IMR-90 (cell line): ENCODE results near the gene APPBP2. TPM values are rescaled to one million over a fixed set of nuclear protein-coding genes. Genes with fewer than 3 reads are reported as not detected.

Experiments
- ATAC-seq: fragments of 200-7000 bp; cut with Tn5 transposase; 2 replicates; pipeline ENCODE4 v1.9.1; 2020; ENCODE audit warnings: low read depth, mild to moderate bottlenecking, moderate library complexity
- BruUV-seq: library from RNA; stranded (reverse); fragments of 400-500 nt; replicated peaks from 2 replicates; lab custom pipeline; 2021; lab: Mats Ljungman, UMichigan
- CTCF ChIA-PET: fragments of 300-600 bp; formaldehyde crosslinking; extraction: SDS; loops from one replicate; lab custom pipeline; 2021; ENCODE audit warnings: antibody characterized with exemption; lab: Yijun Ruan, JAX
- POLR2A ChIA-PET: fragments of 300-600 bp; sonication (Branson Sonifier 250); formaldehyde crosslinking; loops from one replicate; lab custom pipeline; 2022; ENCODE audit warnings: antibody characterized with exemption; ENCODE audit not compliant: unreplicated experiment; lab: Charles Lee
- DNase-seq: peaks from one replicate; pipeline ENCODE4 v3.0.0; 2013
- H2AFZ ChIP-seq: replicated peaks from 2 replicates; pipeline ENCODE3; 2013; ENCODE audit warnings: low read length, mild to moderate bottlenecking; ENCODE audit not compliant: poor library complexity
- H2AK5ac ChIP-seq: 2 replicates; pipeline ENCODE4 v1.6.1; 2013; ENCODE audit warnings: low read depth, low read length, inconsistent platforms
- H2AK9ac ChIP-seq: replicated peaks from 2 replicates; pipeline ENCODE3; 2013; ENCODE audit warnings: mild to moderate bottlenecking, low read depth, low read length, moderate library complexity; ENCODE audit not compliant: poor library complexity
- H2BK120ac ChIP-seq: 2 replicates; pipeline ENCODE4 v1.6.1; 2013; ENCODE audit warnings: low read depth, low read length, inconsistent platforms
- H2BK15ac ChIP-seq: 3 replicates; pipeline ENCODE4 v1.6.1; 2013; ENCODE audit warnings: low read depth, low read length, inconsistent platforms
- H2BK20ac ChIP-seq: 2 replicates; pipeline ENCODE4 v1.6.1; 2013; ENCODE audit warnings: low read depth, mild to moderate bottlenecking, inconsistent platforms, low read length, moderate library complexity
- H2BK5ac ChIP-seq: 2 replicates; pipeline ENCODE4 v1.6.1; 2013; ENCODE audit warnings: mild to moderate bottlenecking, low read depth, low read length, inconsistent platforms; ENCODE audit not compliant: poor library complexity, severe bottlenecking
- H3K14ac ChIP-seq: replicated peaks from 2 replicates; pipeline ENCODE4 v1.6.1; 2013; ENCODE audit warnings: low read depth, low read length, inconsistent platforms
- H3K18ac ChIP-seq: 2 replicates; pipeline ENCODE4 v1.6.1; 2013; ENCODE audit warnings: low read depth, low read length, control low read depth
- H3K23ac ChIP-seq: 2 replicates; pipeline ENCODE4 v1.6.1; 2013; ENCODE audit warnings: low read depth, low read length, inconsistent platforms
- H3K27ac ChIP-seq: 2 replicates; pipeline ENCODE4 v1.5.1; 2013; ENCODE audit warnings: mild to moderate bottlenecking, control low read depth, low read length; ENCODE audit not compliant: insufficient read depth
- H3K27me3 ChIP-seq: 2 replicates; pipeline ENCODE4 v1.6.1; 2013; ENCODE audit warnings: low read length; ENCODE audit not compliant: control insufficient read depth, insufficient read depth
- H3K36me3 ChIP-seq: 2 replicates; pipeline ENCODE4 v1.6.1; 2013; ENCODE audit warnings: low read length, mixed read lengths; ENCODE audit not compliant: control insufficient read depth, insufficient read depth
- H3K4ac ChIP-seq: 2 replicates; pipeline ENCODE4 v1.6.1; 2013; ENCODE audit warnings: low read depth, low read length, inconsistent platforms
- H3K4me1 ChIP-seq: 2 replicates; pipeline ENCODE4 v1.6.1; 2013; ENCODE audit warnings: low read length, mixed read lengths; ENCODE audit not compliant: control insufficient read depth, insufficient read depth
- H3K4me2 ChIP-seq: 2 replicates; pipeline ENCODE4 v1.6.1; 2013; ENCODE audit warnings: low read depth, mild to moderate bottlenecking, control low read depth, low read length, moderate library complexity
- H3K4me3 ChIP-seq: 2 replicates; pipeline ENCODE4 v1.5.1; 2013; ENCODE audit warnings: low read depth, mild to moderate bottlenecking, control low read depth, low read length, moderate library complexity; ENCODE audit not compliant: insufficient read depth
- H3K56ac ChIP-seq: 2 replicates; pipeline ENCODE4 v1.6.1; 2013; ENCODE audit warnings: low read length, inconsistent platforms; ENCODE audit not compliant: insufficient read depth; ENCODE audit errors: extremely low read depth
- H3K79me1 ChIP-seq, 2 experiments: 2 replicates each; pipeline ENCODE4 v1.6.1; 2013; ENCODE audit warnings: low read length in 2 of 2, inconsistent platforms in 1 of 2, low read depth in 1 of 2
- H3K9ac ChIP-seq: 2 replicates; pipeline ENCODE4 v1.6.1; 2013; ENCODE audit warnings: low read depth, low read length, control low read depth
- H3K9me1 ChIP-seq: 2 replicates; pipeline ENCODE4 v1.6.1; 2013; ENCODE audit warnings: low read length, inconsistent platforms; ENCODE audit not compliant: insufficient read depth
- H3K9me3 ChIP-seq: 2 replicates; pipeline ENCODE4 v1.6.1; 2013; ENCODE audit warnings: low read length; ENCODE audit not compliant: control insufficient read depth, insufficient read depth
- H4K20me1 ChIP-seq: 2 replicates; pipeline ENCODE4 v1.6.1; 2013; ENCODE audit warnings: low read length, inconsistent platforms; ENCODE audit not compliant: insufficient read depth
- H4K5ac ChIP-seq: 2 replicates; pipeline ENCODE4 v1.6.1; 2013; ENCODE audit warnings: mild to moderate bottlenecking, low read depth, low read length, control low read depth
- H4K8ac ChIP-seq, 2 experiments: 2 replicates each; pipeline ENCODE4 v1.6.1; 2013; ENCODE audit warnings: low read depth in 2 of 2, low read length in 2 of 2, control low read depth in 1 of 2, inconsistent platforms in 1 of 2
- H4K91ac ChIP-seq: 2 replicates; pipeline ENCODE4 v1.6.1; 2013; ENCODE audit warnings: low read depth, low read length, inconsistent platforms; ENCODE audit not compliant: insufficient read depth
- BHLHE40 ChIP-seq: fragments of 150-350 bp; IDR thresholded peaks from 2 replicates; pipeline ENCODE4 v1.6.1; 2016; ENCODE audit warnings: mild to moderate bottlenecking, low read depth, low read length
- CEBPB ChIP-seq: IDR thresholded peaks from 2 replicates; pipeline ENCODE4 v1.6.1; 2012; ENCODE audit warnings: low read depth, low read length, improper control_type of control experiment
- CHD1 ChIP-seq: IDR thresholded peaks from 2 replicates; pipeline ENCODE4 v1.6.1; 2012; ENCODE audit warnings: low read depth, low read length, improper control_type of control experiment
- SMC3 ChIP-seq: fragments of 150-350 bp; IDR thresholded peaks from 2 replicates; pipeline ENCODE4 v1.6.1; 2016; ENCODE audit warnings: low read depth, mild to moderate bottlenecking, antibody characterized with exemption, low read length, moderate library complexity
- WGBS, 2 experiments: methylation state at CpG; one replicate each; pipeline versions ENCODE4 v1.1.5 to v1.1.7; 2013; ENCODE audit warnings: missing lambda C conversion rate in 2 of 2; ENCODE audit not compliant: insufficient read length in 1 of 2; ENCODE audit errors: extremely low coverage in 2 of 2; 5-methylcytosine and 5-hydroxymethylcytosine counted together
- dilution Hi-C: fragments of 300-500 bp; cut with HindIII; formaldehyde crosslinking; loops from one replicate; pipeline ENCODE4 v1.14.3; 2018; ENCODE audit warnings: low sequenced_read_pairs; ENCODE audit not compliant: unreplicated experiment
- in situ Hi-C: fragments of 300-500 bp; cut with MboI; formaldehyde crosslinking; loops from 3 replicates; pipeline ENCODE4 v1.14.3; 2019; ENCODE audit warnings: low sequenced_read_pairs, inconsistent platforms, mixed read lengths
- intact Hi-C: fragments of 100-400 bp; cut with micrococcal nuclease; formaldehyde crosslinking; loops from 2 replicates; pipeline ENCODE4 v1.10.0; 2022
- polyA plus RNA-seq, 3 experiments: library from polyadenylated mRNA; depleted of rRNA; stranded (reverse); fragments of >200 nt; gene quantifications; 2 replicates each; pipeline ENCODE4 v1.2.3, GENCODE V29; 2012; ENCODE audit warnings: low replicate concordance in 1 of 3
- total RNA-seq: library from RNA; depleted of rRNA; stranded (reverse); fragments of >200 nt; gene quantifications from 2 replicates; pipeline ENCODE4 v1.2.3, GENCODE V29; 2012
- TF ChIP-seq, protein P1 (sequence below): fragments of 150-350 bp; IDR thresholded peaks from 2 replicates; pipeline ENCODE4 v1.6.1; 2017; ENCODE audit warnings: mild to moderate bottlenecking, antibody characterized with exemption, low read length, low read depth
- TF ChIP-seq, protein P2 (sequence below): conservative IDR thresholded peaks from 2 replicates; pipeline ENCODE4 v1.5.1; 2012; ENCODE audit warnings: mild to moderate bottlenecking, low read depth, low read length, improper control_type of control experiment

The APPBP2 gene
- total and polyA plus RNA-seq, 2 of the 4 experiments (the other 2 are of a cell fraction), result 12.3 to 93.9 TPM

DNA sequence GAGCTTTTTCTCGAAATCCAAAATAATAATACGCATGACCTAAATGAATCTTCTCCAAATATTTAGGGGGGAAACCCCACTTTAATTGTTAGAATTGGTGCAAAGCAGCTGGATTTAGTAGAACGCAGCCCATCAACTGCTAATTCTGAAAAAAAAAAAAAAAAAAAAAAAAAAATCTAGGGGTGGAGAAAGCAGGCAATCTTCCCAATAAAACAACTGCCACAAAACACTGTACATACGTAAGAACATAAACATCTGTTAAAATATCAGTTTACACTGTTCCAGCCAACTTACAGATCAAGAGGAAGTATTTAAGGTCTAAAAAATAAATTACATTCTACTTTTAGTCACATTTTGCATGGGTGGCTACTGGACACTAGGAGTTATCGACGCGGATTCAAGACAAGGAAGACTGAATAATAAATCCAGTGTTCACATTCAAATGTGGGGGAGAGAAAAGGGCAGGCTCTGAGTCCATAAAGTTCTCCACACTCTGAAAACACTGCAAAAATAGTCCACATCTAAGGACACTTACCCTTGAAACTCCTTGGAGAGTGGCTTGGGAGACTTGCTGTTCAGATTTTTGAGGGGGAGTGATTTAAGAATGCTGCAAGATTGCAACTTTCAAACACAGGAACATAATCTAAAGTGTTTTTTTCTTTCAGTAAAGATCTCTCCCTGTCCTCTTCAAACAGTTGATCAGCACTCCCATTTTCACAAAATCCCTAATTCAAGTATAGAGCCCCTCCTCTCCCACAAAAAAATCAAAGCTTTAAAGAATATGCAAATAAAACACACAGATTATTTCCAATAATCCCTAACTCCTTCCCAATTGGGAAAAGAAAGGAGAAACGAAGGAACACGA, 1.3 kb downstream of the APPBP2 start:
- peak overlapping the region; percentile 99 for H3K23ac ChIP-seq
- peak; percentile 37 for DNase-seq
- peak overlapping the region; percentile 91 for H3K18ac ChIP-seq
- no peaks in the 10 kb centered on the region for H3K9me3 ChIP-seq
- CTCF ChIA-PET, result interaction anchor here (0.5 kb wide), 1 partner anchor 93 kb away, joined by 8 read pairs; no protein-coding TSS in a partner anchor
- WGBS, 2 experiments, result no CpG with 5 or more reads among the region's 9 CpGs
- H2BK20ac ChIP-seq, result no peak overlapping the region
- peak overlapping the region; percentile 86; the same call in 1 of the 2 replicates for H2BK120ac ChIP-seq
- TSS peak; percentile 62 for BruUV-seq
- POLR2A ChIA-PET, result no interaction called here
- H3K36me3 ChIP-seq, result peaks cover 3% of the 10 kb centered on the region
- H4K5ac ChIP-seq, result peak overlapping the region; percentile 87; the same call in 1 of the 2 replicates
- peak overlapping the region; percentile 99 for H3K14ac ChIP-seq
- peaks cover 6% of the 10 kb centered on the region; the same call in 1 of the 2 replicates for H3K4me1 ChIP-seq
- peak overlapping the region; percentile 87 to 90; a peak in 3 of 4 replicates for H4K8ac ChIP-seq
- H3K27ac ChIP-seq, result peak overlapping the region; percentile 93
- H2AK9ac ChIP-seq, result peak overlapping the region; percentile 99
- in situ Hi-C loops, result loop anchor here (10.0 kb wide), 1 partner anchor 110 kb away; no protein-coding TSS in a partner anchor
- H2AK5ac ChIP-seq, result peak overlapping the region; percentile 98
- H4K91ac ChIP-seq, result peak overlapping the region; percentile 94
- dilution Hi-C loops, result no loop called here
- peak overlapping the region; percentile 98 for H3K4ac ChIP-seq
- H3K56ac ChIP-seq, result peak overlapping the region; percentile 97
- H3K79me1 ChIP-seq, result peaks cover 0 to 59% of the 10 kb centered on the region in 2 experiments; a peak in 2 of 4 replicates
- H3K9me1 ChIP-seq, result peaks cover 4% of the 10 kb centered on the region; the same call in 1 of the 2 replicates
- no peaks in the 10 kb centered on the region for H3K27me3 ChIP-seq
- H2AFZ ChIP-seq, result no peak overlapping the region
- H3K9ac ChIP-seq, result peak overlapping the region; percentile 96
- intact Hi-C loops, result loop anchor here (2.0 to 5.0 kb wide), 3 partner anchors 56 to 113 kb away; partner anchors contain the start of gene PPM1D
- ATAC-seq, result no peak
- no peak overlapping the region for H2BK15ac ChIP-seq
- peak overlapping the region; percentile 95 for H3K4me3 ChIP-seq
- TF ChIP-seq BHLHE40 (no peak), CEBPB (no peak), CHD1 (no peak), SMC3 (no peak)
- TF ChIP-seq, protein P1, sequence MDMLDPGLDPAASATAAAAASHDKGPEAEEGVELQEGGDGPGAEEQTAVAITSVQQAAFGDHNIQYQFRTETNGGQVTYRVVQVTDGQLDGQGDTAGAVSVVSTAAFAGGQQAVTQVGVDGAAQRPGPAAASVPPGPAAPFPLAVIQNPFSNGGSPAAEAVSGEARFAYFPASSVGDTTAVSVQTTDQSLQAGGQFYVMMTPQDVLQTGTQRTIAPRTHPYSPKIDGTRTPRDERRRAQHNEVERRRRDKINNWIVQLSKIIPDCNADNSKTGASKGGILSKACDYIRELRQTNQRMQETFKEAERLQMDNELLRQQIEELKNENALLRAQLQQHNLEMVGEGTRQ, result no peak
- TF ChIP-seq, protein P2, sequence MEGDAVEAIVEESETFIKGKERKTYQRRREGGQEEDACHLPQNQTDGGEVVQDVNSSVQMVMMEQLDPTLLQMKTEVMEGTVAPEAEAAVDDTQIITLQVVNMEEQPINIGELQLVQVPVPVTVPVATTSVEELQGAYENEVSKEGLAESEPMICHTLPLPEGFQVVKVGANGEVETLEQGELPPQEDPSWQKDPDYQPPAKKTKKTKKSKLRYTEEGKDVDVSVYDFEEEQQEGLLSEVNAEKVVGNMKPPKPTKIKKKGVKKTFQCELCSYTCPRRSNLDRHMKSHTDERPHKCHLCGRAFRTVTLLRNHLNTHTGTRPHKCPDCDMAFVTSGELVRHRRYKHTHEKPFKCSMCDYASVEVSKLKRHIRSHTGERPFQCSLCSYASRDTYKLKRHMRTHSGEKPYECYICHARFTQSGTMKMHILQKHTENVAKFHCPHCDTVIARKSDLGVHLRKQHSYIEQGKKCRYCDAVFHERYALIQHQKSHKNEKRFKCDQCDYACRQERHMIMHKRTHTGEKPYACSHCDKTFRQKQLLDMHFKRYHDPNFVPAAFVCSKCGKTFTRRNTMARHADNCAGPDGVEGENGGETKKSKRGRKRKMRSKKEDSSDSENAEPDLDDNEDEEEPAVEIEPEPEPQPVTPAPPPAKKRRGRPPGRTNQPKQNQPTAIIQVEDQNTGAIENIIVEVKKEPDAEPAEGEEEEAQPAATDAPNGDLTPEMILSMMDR, result no peak
- peak overlapping the region; percentile 88 for H2BK5ac ChIP-seq
- peaks cover 56% of the 10 kb centered on the region for H4K20me1 ChIP-seq
- H3K4me2 ChIP-seq, result peak overlapping the region; percentile 99
